Daoy (cell line): ENCODE data around the gene FNDC3B. TPM values are rescaled to one million over a fixed set of nuclear protein-coding genes. Genes with fewer than 3 reads are reported as not detected.

Experiments
- DNase-seq: peaks from one replicate; pipeline ENCODE4 v3.0.0-alpha.2; 2015; ENCODE audit warnings: low read depth
- total RNA-seq: library from RNA; depleted of rRNA; stranded (reverse); fragments of >200 nt; shearing (Covaris generic); gene quantifications from 2 replicates; pipeline ENCODE4 v1.2.3, GENCODE V29; 2014

FNDC3B gene
- total RNA-seq, 1 experiment from 2014 or later, result 84.3 TPM

GRCh38 chr3:172148702-172149565 is 109.6 kb downstream of the FNDC3B start:
- DNase-seq, result no peak

- DNase-seq, result no peak
These were observed 110.9 kb downstream of the FNDC3B start for GRCh38 chr3:172150268-172150667.

- DNase-seq, result no peak
These were observed 111.7 kb downstream of the FNDC3B start for GRCh38 chr3:172150913-172151650.

DNA sequence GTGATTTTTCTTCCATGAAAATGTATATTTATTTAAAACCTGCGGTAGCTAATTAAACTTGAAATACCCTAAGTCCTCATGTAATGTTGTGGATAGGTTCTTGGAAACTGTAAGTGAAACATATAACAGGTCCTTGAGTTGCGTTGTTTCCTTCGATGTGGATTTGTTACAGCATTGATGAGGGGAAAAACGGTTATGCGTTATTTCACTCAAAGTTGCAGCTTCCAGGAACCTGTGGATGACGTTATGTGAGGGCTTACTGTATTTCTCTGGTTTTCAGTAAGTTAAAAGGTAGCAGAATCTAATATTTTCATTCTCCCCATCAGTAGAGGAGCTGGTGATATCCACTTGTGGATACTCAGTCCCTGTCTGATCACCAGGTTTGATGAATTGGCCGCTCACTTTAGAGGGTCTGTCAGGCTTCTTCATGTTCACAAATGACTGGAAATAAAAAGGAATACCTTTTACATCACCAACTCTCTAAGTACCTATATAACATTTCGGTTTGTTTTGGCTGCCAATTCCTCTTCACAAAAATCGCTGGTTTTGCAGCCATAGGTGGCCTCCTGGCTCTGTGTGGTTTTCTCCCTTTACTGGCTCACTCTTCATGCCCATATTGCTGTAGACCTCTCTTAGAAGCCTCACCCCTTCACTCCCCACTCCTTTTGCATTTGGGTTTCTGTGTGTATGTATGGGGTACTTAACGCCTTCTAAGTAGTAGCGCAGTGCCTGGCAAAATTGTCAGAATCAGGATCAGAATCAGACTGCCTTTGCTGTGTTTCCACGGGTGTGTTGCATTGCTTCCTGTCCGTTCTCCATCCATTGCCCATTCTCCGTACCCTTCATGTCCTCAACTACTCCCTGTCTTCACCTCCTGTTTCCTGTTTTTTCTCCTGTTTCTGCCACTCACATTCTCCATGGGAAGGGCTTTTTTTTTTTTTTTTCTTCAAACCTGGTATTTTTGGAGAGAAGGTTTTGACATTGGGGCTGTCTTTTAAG is 112.6 kb downstream of the FNDC3B start:
- no peak for DNase-seq

DNA sequence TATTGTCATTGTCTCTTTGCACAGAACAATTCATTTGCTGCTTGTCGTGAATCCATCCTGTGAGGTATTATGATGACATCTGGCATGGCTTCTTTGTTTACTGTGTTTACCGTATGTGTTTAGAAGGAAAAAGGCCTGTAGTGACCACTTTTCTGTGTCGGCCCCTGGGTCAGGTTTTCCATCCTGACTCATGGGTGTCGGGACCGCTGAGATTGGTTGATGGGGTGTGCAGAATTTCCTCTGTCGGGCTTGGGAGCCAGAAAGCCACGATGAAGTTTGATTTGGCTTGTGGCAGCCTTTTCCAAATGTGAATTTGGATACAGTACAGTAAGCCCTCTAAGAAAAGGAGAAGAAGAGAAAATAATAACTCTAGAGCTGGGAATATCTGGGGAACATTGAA is 113.5 kb downstream of the FNDC3B start:
- peak; percentile 77 for DNase-seq

GRCh38 chr3:172153335-172153861 is 114.0 kb downstream of the FNDC3B start:
- peak; percentile 99 for DNase-seq

DNA sequence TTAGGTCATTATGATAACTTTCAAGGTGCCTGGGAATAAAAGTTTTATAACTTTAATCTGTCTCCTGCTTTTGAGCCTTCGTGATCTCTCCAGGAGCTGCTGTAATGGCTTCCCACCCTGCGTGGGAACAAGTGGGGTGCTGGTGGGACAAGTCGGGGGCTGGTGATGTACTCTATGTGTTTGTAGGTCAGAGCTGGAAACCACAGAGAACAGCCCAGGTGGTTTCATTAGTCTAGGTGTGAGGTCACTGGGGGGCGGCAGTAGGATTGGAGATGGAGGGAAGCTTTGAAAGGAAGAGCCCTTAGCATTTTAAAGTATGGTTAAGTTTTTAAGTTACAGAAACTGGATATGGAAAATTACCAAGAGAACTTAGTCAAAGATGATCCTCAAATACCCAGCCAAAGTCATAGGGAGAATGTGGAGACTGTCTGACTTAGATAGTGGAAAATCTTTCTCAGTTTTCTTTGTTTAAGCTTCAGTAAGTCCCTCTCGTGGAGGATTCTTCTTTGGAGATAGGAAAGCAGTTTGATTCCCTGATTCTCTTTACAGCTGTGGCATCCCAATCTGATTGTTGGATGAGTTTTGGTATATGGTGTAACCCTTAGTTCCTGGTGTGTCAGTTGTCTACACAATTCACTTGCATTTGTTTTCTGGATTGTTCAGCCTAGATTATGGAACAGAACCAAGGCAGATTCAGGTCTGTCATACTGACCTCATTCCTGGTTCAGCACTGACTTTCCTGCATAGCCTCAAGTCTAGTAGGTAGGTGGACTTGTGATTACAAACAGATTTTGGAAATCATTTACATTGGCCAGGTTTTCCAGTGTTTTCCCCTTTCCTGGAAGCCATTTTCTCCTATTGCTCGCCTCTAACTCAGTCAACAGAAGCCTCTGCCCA is 115.6 kb downstream of the FNDC3B start:
- DNase-seq, result peak; percentile 40

- peak; percentile 62 for DNase-seq
These were observed 116.7 kb downstream of the FNDC3B start for GRCh38 chr3:172155897-172156585.

GRCh38 chr3:172156586-172156955 is 117.2 kb downstream of the FNDC3B start:
- DNase-seq, result no peak

DNA sequence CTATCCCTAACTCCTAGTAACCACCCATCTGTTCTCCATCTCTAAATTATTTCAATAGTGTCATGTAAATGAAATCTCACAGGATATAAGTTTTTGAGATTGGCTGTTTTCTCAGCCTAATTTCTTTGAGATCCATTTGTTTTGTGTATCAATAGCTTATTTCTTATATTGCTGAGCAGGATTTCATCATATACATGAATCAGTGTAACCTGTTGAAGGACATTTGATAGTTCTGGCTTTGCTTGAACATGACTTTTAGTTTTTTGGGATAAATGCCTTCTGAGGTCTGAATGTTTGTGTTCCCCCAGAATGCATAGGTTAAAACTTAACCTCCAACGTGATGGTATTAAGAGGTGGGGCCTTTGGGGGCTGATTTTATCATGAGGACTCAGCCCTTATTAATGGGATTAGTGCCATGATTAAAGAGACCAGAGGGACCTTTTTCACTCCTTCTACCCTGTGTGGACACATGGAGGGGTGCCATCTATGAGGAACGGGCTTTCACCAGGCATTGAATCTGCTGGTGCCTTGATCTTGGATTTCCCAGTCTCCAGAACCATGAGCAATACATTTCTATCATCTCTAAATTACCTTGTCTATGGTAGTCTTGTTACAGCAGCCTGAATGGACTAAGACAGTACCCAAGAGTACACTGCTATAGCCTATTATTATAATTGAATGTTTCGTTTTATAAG is 118.3 kb downstream of the FNDC3B start:
- DNase-seq, result no peak

DNA sequence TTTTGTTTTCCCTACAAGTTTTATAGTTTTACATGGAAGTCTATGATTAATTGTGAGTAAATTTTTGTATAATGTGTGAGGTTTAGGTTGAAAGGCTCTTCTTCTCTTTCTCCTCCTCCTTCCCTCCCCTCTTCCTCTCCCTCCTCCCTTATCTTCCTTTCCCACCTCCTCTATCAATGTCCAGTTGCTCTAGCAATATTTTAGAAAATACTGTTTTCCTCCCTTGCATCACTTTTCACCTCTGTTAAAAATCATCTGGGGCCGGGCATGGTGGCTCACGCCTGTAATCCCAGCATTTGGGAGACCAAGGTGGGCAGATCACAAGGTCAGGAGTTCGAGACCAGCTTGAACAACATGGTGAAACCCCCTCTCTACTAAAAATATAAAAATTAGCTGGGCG is 119.4 kb downstream of the FNDC3B start:
- no peak for DNase-seq

DNA sequence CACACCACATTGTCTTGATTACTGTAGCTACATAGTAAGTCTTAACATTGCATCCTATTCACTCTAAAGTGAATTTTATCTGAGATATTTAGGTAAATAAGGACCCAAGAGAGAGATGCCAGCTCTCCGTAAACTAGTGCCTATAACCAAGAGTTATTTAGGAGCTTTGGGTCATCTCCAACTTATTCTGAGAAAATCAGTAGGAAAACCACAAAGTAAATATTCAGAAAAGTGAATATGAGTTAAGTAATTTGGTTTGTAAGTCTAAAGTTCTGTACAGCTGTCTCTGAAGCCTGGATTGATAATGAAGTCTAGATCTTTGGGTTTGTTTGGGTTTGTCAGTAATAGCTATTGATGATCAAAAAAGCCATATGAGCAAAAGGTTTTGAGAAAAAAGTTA is 120.0 kb downstream of the FNDC3B start:
- DNase-seq, result no peak

DNA sequence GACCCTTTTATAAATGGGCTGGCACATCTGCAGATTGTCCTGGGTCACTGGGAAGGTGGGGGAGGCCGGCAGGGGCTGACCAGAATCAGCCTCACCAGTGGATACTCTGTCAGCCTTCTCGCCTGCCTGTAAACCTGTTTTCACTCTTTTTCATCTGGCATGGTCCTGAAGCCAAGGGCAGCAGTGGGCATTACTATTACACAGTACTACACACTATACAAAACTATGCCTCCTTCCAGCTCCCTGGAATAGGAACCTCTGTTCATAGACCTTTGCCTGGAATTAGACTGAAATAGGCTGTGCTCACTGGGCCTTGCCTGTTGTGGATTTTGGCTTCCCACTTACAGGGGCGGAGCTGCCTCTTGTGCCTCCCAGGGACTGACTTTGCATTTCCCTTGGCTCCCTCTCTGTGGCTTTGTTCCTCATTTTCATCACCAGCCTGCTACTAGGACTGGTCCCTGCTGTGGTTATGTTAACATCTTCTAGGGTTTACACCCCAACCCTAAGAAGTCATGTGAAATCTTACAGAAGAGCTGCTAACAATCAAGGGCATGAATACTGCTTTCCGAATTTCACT is 120.7 kb downstream of the FNDC3B start:
- peak; percentile 78 for DNase-seq

GRCh38 chr3:172161133-172161789 is 121.9 kb downstream of the FNDC3B start:
- DNase-seq, result no peak

DNA sequence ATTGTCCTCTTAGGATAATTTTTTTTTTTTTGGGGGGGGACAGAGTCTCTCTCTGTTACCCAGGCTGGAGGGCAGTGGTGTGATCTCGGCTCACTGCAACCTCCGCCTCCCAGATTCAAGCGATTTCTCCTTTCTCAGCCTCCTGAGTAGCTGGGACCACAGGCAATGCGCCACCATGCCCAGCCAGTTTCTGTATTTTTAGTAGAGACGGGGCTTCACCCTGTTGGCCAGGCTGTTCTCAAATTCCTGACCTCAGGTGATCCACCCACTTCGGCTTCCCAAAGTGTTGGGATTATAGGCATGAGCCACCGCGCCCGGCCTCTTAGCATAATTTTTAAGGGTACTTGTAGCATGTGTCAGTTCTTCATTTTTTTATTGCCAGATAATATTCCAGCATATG is 122.6 kb downstream of the FNDC3B start:
- DNase-seq, result no peak

- no peak for DNase-seq
These were observed 123.9 kb downstream of the FNDC3B start for GRCh38 chr3:172163320-172163719.

DNA sequence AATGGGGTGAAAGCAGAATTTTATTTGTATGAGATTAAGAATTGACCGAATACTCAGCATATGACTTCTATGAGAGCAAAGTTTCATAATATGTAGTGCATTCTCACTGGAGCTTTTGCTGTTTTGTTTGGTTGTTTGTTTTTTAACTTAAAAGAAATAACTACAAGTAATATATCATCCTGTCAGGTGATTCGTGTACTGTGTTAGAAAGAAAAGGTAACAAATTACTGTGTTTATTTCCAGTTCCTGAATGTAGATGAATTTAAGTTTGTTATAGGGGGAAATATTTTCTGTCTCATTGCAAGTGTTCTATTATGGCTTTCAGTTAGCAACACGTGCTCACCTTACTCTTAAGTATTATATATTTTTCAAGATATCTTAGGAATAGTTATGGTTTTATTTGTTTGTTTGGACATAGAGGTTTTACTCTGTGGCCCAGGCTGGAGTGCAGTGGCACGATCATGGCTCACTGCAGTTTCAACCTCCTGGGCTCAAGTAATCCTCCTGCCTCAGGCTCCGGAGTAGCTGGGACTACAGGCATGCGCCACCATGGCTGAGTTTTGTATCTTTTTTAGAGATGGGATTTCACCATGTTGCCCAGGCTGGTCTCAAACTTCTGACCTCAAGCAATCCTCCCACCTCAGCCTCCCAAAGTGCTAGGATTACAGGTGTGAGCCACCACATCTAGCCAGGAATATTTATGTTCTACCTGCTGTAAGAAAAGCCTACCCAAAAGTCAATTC is 125.4 kb downstream of the FNDC3B start:
- no peak for DNase-seq

- DNase-seq, result no peak
These were observed 126.9 kb downstream of the FNDC3B start for GRCh38 chr3:172166261-172166660.
